NCI-H128 (cell line): Measurements from ENCODE around the gene DNAJC24.

ENCODE experiments used
- DNase-seq: peaks from one replicate; lab custom pipeline; 2025; ENCODE audit not compliant: unreplicated experiment; lab: John Stamatoyannopoulos, UW

DNAJC24 gene

DNA sequence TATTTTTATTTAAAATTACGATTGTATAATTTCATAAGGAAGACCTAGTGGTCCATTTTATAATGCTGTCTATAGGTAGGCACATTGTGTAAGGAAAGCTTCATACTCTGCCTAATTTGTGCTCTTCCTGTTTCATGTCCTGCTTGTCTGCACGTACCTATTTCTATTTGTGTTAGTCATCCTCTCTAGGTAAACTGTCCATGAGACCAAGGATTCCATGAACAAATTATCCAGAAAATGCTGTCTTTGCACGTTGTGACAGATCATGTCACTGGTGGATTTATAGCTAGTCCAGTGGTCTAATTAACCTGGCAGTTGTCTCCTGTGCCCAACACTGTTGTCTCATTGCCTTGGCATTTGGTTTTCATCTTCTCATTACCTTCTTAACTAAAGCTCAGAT is 44.7 kb downstream of the DNAJC24 start:
- DNase-seq = no peak

DNA sequence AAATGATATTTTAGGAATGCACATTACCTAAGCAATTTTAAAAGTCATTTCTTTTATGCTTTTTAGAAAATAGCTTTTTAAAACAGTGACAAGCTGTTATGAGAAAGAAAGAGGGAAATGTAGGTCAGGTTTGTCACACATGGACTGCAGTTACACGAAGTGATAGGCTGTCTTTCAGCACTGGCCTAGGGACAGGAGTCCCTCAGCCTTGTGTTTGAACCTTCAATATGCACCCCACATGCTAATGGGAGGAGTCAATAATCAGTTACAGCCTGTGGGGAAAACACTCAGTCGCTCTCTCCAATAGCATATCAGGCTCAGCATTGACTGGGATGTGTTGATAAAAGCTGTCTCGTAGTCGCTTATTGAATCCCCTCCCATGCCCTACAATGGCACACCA is 45.8 kb downstream of the DNAJC24 start:
- DNase-seq = no peak

GRCh38 chr11:31417357-31417756 is 47.7 kb downstream of the DNAJC24 start:
- no peak for DNase-seq

GRCh38 chr11:31417816-31418215 is 48.2 kb downstream of the DNAJC24 start:
- DNase-seq = no peak

DNA sequence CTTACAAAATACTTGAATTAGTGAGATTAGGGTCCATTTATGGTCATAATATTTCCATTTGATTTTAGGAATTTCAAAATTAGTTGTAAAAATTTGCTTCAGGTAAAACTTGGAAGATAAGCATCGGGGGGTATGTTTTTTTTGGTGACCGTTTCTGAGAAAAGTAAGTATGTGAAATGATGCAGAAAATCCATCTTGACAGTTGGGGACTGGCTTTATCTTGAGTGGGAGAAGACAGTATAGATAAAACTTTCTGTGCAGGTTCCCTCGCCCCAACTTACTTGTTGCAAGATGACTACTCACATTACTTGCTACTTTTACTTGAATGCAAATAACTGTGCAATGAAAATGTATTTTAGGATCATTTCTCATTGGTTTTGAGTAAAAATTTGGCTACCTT is 49.5 kb downstream of the DNAJC24 start:
- DNase-seq = no peak

GRCh38 chr11:31419669-31420068 is 50.0 kb downstream of the DNAJC24 start:
- no peak for DNase-seq

- no peak for DNase-seq
Observed at GRCh38 chr11:31421820-31422219, 52.2 kb downstream of the DNAJC24 start.

- DNase-seq = no peak
Observed at GRCh38 chr11:31422703-31423102, 53.0 kb downstream of the DNAJC24 start.

- no peak for DNase-seq
Observed at GRCh38 chr11:31424652-31425051, 55.0 kb downstream of the DNAJC24 start.

GRCh38 chr11:31433851-31434250 is 64.2 kb downstream of the DNAJC24 start:
- no peak for DNase-seq

DNA sequence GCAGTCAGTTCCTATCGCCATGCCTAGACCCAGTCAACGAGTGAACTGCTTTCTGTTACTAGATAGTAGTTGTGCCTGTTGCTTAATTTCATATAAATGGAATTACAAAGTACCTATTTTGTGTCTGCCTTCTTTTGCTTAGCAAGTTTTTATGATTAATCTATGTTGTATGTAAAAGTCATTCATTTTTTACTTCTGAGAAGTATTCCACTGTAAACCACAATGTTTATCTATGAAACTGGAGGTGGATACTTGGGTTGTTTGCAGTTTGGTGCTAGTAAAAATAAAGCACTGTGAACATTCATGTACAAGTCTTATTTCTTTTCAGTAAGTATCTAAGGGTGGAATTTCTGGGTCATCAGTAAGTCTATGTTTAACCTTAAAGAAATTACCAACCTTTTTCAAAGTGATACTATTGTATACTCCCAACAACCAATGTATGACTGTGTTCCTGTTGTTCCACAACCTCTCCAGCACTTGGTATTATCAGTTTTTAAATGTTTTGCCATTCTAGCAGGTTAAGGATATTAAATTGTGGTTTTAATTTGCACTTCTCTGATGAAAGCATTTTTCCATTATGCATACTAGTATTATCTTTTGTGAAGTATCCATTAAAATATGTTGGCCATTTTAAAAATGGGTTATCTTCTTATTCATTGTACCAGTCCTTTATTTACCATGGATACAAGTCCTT is 68.2 kb downstream of the DNAJC24 start:
- DNase-seq = no peak

- DNase-seq = no peak
Observed at GRCh38 chr11:31441296-31441695, 71.6 kb downstream of the DNAJC24 start.

DNA sequence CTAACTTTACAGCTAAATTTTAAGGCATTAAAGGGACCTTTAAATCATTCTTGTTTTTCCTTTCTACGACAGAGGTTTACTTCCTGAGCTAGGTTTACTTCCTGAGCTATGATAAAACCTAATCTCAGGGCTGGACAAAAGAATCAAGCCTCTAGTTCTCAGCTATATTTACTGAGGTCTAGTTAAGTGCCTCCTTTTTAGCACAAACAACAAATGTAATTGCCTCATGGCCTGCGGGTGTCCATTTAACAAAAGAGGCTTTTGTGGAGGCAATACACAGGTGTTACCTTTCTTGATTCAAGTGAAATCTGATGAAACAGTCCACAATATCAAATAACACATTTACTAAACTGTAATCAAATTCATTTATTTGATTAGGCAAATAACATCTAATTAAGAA is 72.4 kb downstream of the DNAJC24 start:
- DNase-seq = peak; percentile 84

DNA sequence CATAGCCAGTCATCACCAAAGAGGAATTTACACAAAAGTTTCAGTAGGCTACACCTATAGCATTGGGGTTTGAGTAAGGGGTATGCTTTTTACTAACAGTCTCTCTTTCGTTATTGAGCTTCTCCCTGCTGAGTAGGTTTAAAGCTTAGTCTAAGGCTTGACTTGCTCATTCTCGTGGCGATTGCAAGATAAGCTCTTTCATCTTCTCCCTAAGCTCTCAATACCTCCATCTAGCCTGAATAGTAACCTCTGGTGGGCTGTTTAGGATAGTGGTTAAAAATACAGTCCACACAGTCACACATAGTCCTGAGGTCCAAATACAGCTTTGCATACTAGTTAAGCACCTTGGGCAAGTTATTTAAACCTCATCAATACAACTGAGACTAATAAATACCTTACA is 74.1 kb downstream of the DNAJC24 start:
- DNase-seq = no peak

- no peak for DNase-seq
Observed at GRCh38 chr11:31445621-31446020, 76.0 kb downstream of the DNAJC24 start.

GRCh38 chr11:31449040-31449439 is 79.4 kb downstream of the DNAJC24 start:
- no peak for DNase-seq

GRCh38 chr11:31450841-31451240 is 81.2 kb downstream of the DNAJC24 start:
- no peak for DNase-seq

DNA sequence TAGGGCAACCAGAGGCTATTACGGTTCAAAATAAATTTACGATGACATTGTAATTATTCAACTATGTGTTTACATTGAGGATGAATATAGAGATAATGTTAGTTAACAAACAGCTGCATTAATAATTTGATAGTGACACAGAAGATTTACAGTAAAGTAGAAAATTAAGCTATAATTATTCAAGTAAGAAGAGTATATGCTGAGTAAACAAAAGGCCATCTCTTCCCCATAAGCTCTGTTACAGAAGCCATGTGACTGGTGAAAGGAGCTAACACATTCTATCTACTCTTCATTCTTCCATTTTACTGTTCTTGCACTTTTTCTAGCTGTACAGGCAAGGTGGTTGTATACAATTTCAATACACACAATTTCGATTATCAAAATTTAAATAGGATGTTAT is 85.5 kb downstream of the DNAJC24 start:
- no peak for DNase-seq

GRCh38 chr11:31464436-31464835 is 94.8 kb downstream of the DNAJC24 start:
- no peak for DNase-seq

DNA sequence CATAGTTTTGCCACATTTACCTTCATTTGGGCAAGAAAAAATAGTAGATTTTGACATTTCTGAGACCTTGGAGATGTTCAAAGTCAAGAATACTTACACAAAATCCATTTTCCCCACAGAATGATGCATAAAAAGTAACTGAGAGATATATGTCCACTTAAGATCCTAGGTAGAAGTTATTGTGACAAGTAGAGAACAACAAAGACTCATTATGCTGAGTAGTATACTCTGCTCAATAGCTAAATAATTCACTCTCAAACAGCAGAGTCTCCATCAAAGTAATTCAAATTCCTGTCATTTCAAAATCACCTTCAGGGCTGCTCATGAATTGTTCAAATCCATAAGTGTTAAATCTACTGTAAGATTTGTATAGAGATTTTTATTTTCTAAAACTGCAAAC is 104.4 kb downstream of the DNAJC24 start:
- DNase-seq = no peak

DNA sequence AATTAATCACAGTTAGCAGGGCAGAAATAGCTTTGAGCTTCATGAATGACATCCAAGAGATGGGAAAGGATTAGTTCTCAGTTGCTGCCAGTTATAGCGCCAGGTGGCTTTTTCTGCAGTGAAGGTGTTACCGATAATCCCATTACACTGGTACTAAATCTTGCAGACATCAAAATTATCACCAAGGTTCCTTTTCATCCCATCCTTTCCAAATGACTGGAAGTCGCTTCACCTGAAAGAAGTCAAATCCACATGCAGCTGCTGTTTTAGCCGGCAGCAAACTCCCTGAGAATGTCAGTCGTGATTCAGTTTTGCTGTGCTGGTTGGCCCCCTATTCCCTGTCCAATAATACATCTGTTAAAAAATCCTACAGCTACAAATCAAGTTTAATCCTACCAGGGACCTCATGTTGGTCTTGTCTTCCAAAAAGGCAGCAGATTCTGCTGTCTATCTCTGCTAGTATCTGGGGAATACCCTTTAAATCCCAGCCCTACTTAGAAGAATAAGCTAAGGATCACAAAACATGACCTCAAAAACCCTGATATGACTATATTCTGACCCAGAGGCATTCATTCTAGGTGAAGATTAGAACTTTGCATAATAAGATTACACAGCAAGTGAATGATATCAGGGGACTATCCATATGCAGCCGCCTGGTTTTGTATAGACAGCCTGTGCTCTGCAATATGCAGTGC is 108.0 kb downstream of the DNAJC24 start:
- DNase-seq = no peak

DNA sequence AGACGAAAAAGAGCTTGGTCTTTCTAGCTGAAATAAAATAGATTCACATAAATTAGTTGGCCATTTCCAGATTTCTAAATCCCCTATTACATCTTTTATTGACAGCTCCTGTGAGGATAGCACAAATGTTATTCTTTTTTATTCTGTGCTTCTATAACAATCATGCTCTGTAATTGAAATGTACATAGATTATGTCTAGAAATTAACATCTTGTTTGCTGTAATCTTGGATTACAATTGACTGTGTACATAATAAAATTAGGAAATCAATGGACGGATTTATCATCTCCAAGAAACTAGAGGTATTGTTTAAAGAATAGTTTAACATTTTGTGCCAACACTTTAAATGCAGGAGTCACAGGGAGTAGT is 108.5 kb downstream of the DNAJC24 start:
- no peak for DNase-seq

DNA sequence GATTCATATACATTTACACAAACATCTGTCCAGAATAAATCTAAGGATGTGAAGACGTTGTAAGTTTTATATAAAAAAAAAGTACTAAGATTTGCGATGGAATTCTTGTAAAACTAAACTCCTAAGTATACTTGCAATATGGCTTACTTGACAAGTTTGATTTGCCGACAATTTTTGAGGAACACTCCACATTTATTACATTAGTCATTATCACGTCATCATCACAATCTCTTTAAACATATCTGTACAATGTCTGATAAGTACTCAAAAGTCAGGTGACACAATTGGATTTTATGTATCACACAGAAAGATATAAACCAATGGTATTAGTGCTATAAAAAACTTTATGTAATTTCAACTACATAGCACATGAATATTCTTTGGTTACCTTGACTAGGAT is 109.4 kb downstream of the DNAJC24 start:
- DNase-seq = no peak
